ENCODE data around the gene WNT16.

DNA sequence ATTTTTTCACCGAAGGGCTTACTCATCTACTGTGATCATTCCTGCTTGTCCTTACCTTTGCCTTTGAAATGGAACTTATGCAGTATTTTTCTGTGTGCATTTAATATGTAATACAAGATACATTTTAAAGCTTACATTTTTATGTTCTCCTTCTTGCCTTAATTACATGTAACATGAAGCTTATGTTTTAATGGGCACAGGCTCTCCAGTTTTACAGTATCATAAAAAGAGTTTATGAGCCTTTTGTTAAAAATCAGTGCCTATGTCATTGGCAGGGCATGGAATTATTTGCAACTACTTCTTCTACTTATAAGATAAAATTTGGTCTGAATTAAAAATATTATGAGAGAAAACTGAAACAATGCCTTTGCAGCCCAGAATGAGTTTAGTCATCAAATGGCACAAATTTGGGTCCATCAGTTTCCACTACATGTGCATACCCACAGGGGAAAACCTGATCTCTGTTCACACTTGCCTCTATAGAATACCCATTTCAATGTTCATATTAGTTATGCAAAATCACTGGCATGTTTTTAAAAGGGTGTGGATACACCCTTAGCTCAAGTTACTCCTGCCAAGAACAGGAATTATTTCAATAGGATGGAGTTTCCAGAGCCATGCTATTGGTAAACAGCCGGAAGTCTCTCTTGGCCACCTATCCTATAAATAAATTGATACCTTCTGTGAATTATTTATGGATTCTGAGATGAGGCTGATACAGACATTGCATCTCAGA is 27.9 kb upstream of the WNT16 start:
- TF ChIP-seq CTCF (IDR thresholded peaks at IDR 0.05), result no peak
- no peak for TF ChIP-seq POLR2A (IDR thresholded peaks at IDR 0.05)
